ENCODE measurements around the gene WHRN. TPM values are rescaled to one million over a fixed set of nuclear protein-coding genes. Genes with fewer than 3 reads are reported as not detected.

The WHRN gene
- total RNA-seq, 4 donors from 2014 or later, result 5.4 to 23.6 (median 8.5) TPM

- intact Hi-C loops (cut with DNase I; ENCODE audit: low total_unique reads) (no loop called here), in situ Hi-C loops (cut with MboI; ENCODE audit: low pct_ligation_motif_present in 1 of 4, low pct_unique_long_range_greater_than_20kb in 1 of 4, low sequenced_read_pairs in 3 of 4) (no loop called here)
- no peaks in the 10 kb centered on the region for H3K9me3 ChIP-seq
- no peak overlapping the region for H3K27ac ChIP-seq
- no peak for DNase-seq
- WGBS, 2 donors (ENCODE audit: low coverage in 1 of 2), result 90% methylated on average over 16 of the region's 16 CpGs; no CpG with 5 or more reads in 1 of the 2 donors
- H3K4me3 ChIP-seq, result no peak overlapping the region
- no peaks in the 10 kb centered on the region for H3K36me3 ChIP-seq
- no peaks in the 10 kb centered on the region for H3K4me1 ChIP-seq
- H3K27me3 ChIP-seq, result no peaks in the 10 kb centered on the region
- TF ChIP-seq CTCF (IDR thresholded peaks at IDR 0.05), result no peak
- TF ChIP-seq POLR2AphosphoS5 (IDR thresholded peaks at IDR 0.05), result no peak
- no peak for TF ChIP-seq POLR2A (IDR thresholded peaks at IDR 0.05)
- TF ChIP-seq EP300 (IDR thresholded peaks at IDR 0.05; ENCODE audit: low read depth), result no peak
These were observed 36.0 kb downstream of the WHRN start for GRCh38 chr9:114469091-114469853.

- H3K36me3 ChIP-seq, result no peaks in the 10 kb centered on the region
- intact Hi-C loops (cut with DNase I; ENCODE audit: low total_unique reads) (no loop called here), in situ Hi-C loops (cut with MboI; ENCODE audit: low pct_ligation_motif_present in 1 of 4, low pct_unique_long_range_greater_than_20kb in 1 of 4, low sequenced_read_pairs in 3 of 4) (no loop called here)
- TF ChIP-seq CTCF (IDR thresholded peaks at IDR 0.05), result no peak
- TF ChIP-seq EP300 (IDR thresholded peaks at IDR 0.05; ENCODE audit: low read depth), result no peak
- no peak for TF ChIP-seq POLR2AphosphoS5 (IDR thresholded peaks at IDR 0.05)
- no peak for TF ChIP-seq POLR2A (IDR thresholded peaks at IDR 0.05)
- no peaks in the 10 kb centered on the region for H3K27me3 ChIP-seq
- no peak for DNase-seq
- H3K4me1 ChIP-seq, result no peaks in the 10 kb centered on the region
- no peak overlapping the region for H3K4me3 ChIP-seq
- 96% methylated on average over 2 of the region's 2 CpGs; no CpG with 5 or more reads in 1 of the 2 donors for WGBS, 2 donors (ENCODE audit: low coverage in 1 of 2)
- H3K9me3 ChIP-seq, result no peaks in the 10 kb centered on the region
- H3K27ac ChIP-seq, result no peak overlapping the region
These were observed 37.4 kb downstream of the WHRN start for GRCh38 chr9:114467910-114468309.

GRCh38 chr9:114467226-114467750, 38.0 kb downstream of the WHRN start:
- no peak for DNase-seq
- Histone ChIP-seq H3K27me3 (no peaks in the 10 kb centered on the region), H3K4me1 (no peaks in the 10 kb centered on the region), H3K27ac (no peak overlapping the region), H3K9me3 (no peaks in the 10 kb centered on the region), H3K36me3 (no peaks in the 10 kb centered on the region), H3K4me3 (no peak overlapping the region)
- in situ Hi-C loops (cut with MboI; ENCODE audit: low pct_ligation_motif_present in 1 of 4, low pct_unique_long_range_greater_than_20kb in 1 of 4, low sequenced_read_pairs in 3 of 4), result no loop called here
- intact Hi-C loops (cut with DNase I; ENCODE audit: low total_unique reads), result no loop called here
- 91 to 92% methylated on average over 16 to 19 of the region's 19 CpGs for WGBS, 2 donors (ENCODE audit: low coverage in 1 of 2)
- TF ChIP-seq POLR2AphosphoS5 (IDR thresholded peaks at IDR 0.05) (no peak), POLR2A (IDR thresholded peaks at IDR 0.05) (no peak), CTCF (IDR thresholded peaks at IDR 0.05) (no peak), EP300 (IDR thresholded peaks at IDR 0.05; ENCODE audit: low read depth) (no peak)

- intact Hi-C loops (cut with DNase I; ENCODE audit: low total_unique reads), result no loop called here
- in situ Hi-C loops (cut with MboI; ENCODE audit: low pct_ligation_motif_present in 1 of 4, low pct_unique_long_range_greater_than_20kb in 1 of 4, low sequenced_read_pairs in 3 of 4), result no loop called here
- Histone ChIP-seq H3K9me3 (no peaks in the 10 kb centered on the region), H3K4me1 (no peaks in the 10 kb centered on the region), H3K36me3 (no peaks in the 10 kb centered on the region), H3K27ac (no peak overlapping the region), H3K27me3 (no peaks in the 10 kb centered on the region), H3K4me3 (no peak overlapping the region)
- 86 to 100% methylated on average over 1 to 25 of the region's 28 CpGs for WGBS, 2 donors (ENCODE audit: low coverage in 1 of 2)
- no peak for DNase-seq
- no peak for TF ChIP-seq POLR2AphosphoS5 (IDR thresholded peaks at IDR 0.05)
- TF ChIP-seq POLR2A (IDR thresholded peaks at IDR 0.05), result no peak
- TF ChIP-seq CTCF (IDR thresholded peaks at IDR 0.05), result no peak
- no peak for TF ChIP-seq EP300 (IDR thresholded peaks at IDR 0.05; ENCODE audit: low read depth)
These were observed 39.1 kb downstream of the WHRN start for GRCh38 chr9:114465906-114466900.

Data from transverse colon (tissue), 4 donors.